HG03095 (cell line): ENCODE results near the gene TTC24.

Experiments used
- ATAC-seq: cut with Tn5 transposase; IDR thresholded peaks from one replicate; pipeline ENCODE4 v1.9.1; 2021; ENCODE audit warnings: moderate library complexity; ENCODE audit not compliant: unreplicated experiment

Gene TTC24

DNA sequence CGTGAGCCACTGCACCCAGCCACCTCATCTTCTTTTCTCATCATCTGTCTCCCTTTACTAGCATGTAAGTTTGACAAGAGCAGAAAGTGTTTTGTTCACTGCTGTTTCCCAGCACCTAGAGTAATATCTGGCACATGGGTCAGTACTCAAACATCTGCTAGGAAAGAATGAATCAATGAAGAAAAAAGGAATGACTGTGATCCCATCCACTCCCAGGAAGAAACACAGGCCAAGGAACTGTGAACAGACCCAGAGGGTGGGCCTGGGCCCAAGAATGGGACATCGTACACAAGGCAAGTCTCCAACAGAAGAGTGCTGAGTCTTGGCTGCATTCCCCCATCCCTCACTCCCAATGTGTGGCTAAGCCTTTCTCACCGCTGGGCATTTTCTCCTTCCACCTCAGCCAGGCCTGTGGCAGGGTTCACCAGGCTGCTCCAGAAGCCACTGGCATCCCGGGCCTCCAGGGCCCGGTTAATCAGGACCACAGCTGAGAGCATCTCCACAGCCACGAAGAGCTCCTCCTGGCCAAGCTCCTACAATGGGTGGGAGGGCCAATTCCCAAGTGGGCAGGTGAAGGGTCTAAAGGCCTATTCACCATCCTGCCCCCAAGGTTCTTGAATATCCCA lies 25.6 kb upstream of the TTC24 start:
- no peak for ATAC-seq

DNA sequence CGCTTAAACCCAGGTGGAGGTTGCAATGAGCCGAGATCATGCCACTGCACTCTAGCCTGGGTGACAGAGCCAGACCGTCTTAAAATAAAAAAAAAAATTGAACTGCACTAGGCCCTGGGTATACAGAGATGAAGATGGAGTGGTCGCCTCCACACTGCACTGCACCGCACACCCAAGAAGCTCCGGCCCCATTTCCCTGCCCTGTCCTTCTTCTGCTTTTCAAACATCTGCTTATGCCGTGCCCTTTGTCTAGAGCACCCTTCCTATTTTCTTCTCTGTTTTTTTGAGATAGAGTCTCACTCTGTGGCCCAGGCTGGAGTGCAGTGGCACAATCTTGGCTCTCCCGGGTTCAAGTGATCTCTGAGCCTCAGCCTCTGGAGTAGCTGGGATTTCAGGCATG lies 24.6 kb upstream of the TTC24 start:
- no peak for ATAC-seq

DNA sequence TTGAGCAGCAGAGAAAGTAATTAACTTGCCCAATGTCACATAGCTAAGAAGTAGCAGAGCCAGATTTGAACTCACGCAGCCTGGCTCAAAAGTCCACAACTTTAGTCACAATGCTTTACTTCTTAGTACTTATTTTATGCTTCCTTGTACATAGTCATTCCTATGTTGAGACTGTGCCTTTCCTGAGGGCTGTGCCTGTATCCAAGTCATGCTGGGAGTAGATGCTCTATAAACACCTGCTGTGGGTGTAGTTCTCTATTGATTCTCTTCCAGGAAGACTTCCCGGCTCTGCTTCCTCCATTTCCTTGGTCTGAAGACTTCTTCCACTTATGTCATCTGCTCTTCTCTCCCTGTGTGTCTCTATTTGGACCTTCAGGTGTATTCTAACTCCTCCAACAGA lies 23.8 kb upstream of the TTC24 start:
- no peak for ATAC-seq

DNA sequence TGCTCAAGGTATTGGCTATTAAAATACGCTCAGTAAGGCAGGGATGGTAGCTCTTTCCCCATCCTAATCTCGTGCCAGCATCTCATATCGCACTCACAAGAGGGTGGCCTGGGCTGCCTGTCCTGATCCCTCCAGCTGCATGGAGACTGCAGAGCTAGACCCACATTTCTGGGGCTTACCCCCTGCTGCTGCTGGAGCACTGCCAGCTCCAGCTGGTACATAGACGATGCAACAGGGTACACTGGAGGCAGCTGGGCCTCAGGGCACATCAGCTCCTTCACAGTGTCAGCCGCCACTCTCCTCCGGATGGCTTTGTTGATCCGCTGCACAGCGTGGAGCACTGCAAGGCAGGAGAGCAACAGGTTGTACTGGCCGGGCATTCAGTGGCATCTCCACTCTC lies 23.2 kb upstream of the TTC24 start:
- no peak for ATAC-seq

DNA sequence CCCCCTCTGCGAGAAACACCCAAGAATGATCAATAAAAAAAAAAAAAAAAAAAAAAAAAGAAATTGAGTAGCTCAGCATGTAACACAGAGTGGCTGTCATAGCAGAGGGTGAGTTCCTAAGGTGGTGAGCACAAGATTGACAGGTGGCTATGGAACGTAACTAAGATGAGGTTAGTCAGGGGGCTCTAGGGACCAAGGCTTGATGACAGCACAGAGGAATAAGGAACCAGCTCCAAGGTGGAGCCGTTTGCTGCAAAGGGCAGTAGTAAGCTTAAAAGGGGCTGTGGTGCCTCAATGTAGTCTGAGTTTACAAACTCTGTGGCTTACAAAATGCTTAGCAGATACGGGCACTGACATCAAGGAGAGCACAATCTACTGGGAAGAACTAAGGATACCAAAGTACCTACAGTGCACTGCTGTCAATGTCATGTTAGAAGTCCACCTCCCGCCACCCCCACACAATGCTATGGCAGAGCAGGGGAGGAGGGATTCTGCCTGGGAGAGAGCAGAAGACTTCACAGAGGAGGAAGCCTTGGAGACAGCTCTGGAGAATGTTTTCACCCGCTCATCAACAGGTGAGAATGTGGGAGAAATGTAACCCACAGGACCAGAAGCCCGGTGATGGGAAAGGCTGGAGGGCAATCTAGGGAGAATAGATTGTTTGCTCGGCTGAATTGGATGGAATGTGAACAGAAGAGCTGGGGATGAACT lies 20.3 kb upstream of the TTC24 start:
- ATAC-seq = no peak

DNA sequence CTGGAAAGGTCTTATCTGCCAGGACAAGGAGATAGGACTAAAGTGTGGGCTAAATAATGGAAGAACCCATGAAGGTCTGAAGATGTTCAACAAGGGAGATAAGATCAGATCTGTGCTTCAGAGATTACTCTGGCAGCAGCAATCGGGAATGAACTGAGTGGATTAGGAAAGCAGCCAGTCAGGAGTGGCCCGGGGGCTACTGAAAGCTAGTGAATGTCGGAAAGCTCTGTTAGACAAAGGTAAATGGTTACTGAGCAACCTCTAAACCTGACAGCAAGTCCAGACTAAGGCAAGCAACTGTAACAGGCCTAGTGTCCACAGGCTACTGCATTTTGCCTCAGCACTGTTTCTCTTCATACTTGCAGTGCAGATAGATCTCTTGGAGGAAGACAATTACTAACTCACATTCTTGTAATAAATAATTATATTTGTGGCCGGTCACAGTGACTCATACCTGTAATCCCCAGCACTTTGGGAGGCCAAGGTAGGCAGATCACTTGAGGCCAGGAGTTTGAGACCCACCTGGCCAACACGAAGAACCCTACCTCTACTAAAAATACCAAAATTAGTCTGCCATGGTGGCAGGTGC lies 19.6 kb upstream of the TTC24 start:
- no peak for ATAC-seq

DNA sequence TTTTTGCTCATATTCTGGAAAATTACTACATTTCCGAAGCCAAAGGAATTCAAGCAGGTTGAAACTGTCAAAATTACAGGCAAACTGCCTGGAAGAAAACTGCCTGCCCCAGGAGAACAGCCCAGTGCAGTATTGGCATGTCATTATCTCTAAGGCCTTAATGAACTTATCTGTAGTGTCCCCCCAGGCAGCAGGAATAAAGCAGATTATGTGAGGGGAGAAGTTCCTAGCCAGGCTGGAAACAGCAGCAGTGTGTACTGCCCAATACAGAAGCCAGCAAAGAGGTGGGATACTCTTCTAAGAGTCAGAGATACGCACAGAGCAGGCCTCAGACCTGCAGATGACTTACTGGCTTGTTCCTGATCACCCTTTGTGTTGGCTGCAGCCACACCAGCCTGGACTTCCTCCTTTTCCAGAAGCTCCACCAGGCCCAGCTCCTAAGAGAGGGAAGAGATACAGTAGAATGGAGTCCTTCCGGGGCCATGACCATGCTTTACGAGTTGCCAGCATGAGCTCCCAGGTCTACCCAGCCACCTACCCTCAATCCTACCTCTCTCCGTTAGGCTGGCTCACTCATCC lies 18.8 kb upstream of the TTC24 start:
- no peak for ATAC-seq

DNA sequence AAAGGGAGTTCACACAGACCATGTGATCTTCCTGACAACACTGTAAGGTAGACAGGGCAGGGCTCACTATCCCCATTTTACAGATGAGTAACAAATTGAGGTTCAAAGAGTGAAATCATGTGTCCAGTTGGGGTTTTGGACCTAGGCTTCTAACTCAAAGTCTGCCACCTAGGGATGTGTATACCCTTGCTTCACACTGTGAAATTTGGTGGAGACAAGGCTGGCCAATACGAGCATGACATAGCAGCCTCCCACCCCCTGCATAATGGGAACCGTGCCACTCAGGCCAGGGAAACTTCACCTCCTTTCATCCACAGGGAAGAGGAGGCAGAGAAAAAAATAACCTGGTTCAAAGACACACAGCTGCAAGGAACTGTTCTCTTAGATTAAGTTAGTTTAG lies 14.0 kb upstream of the TTC24 start:
- ATAC-seq = no peak

DNA sequence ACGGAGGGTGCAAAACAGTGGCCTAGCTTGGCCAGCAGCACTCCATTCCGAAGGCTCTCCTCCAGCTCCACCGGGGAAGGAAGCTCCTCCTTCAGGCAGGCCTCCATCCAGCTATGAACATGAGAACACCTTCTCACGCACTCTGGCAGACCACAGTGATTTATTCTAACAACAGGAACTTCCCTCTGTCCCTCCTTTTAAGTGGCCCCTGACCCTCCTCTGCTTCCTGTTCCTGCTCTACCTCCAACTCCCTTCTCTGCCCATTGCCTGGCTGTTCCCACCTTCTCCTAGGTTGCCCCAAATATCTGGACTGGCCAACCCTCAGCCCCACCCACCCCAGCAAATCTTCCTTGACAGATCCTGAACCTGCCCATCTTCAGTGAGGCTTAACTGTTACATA lies 13.1 kb upstream of the TTC24 start:
- ATAC-seq = no peak

DNA sequence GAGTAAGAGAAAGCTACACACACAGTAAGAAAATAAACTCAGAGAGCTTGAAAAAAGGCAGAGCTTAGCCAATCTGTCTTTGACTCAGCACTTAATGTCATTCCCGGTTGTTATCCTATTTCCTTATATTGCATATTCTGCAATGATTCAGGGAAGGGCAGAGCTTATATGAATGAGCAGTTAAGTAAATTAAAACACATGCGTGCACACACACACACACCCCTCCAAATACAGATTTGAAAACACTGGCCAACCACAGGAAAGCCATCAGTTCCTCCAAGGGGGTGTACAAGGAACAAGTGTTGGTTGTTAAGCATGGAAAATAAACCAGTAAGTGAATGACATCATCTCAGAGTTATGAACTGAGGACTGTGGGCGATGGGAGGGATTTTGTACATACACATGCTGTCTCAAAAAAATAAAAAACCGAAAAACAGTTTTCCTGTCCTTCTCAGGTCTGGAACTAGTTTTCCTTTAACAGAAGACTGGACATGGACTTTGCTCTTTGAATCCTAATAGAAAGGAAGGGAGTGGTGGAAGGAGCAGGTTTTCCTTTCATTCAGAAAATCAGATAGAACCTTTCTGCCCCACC lies 8.2 kb upstream of the TTC24 start:
- ATAC-seq = no peak

DNA sequence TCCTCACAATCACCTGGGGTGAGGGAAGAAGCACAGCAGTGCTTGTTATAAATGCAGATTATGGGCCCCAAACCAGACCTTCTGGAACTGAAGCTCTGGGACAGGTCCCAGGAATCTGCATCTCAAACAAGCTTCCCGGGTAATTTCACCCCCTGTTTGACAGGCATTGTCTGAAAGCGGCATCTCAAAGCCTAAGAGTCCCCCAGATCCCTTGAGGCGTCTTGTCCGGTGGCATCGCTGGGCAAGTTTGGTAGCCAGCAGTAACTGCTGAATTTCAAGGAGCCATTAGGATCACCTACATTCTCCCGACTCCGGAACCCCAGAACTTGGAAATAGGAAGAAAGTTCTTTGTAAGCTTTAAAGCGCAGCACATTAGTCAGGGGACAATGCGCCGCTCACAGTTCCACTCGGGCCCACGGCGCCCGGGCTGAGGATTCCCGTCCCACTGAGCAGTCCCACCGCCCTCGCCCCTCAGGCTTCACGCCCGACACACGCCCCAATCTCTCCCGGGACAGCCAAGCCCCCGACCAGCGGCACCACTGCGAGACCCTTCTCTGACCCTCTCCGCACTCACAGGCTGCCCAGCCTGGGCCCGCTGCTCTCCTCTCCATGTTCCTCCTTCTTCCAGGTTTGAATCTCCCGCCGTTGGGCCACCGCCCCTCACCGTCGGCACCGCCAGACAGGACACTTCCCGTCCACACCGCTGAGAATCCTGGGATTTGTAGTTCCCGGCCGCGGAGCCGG lies 7.4 kb upstream of the TTC24 start, which contains the start of gene IQGAP3:
Gene IQGAP3 (minus strand): TSS at position 647 of the 744 bp plus-strand sequence. CDS start 36 bp downstream, at position 611.
- no peak for ATAC-seq

DNA sequence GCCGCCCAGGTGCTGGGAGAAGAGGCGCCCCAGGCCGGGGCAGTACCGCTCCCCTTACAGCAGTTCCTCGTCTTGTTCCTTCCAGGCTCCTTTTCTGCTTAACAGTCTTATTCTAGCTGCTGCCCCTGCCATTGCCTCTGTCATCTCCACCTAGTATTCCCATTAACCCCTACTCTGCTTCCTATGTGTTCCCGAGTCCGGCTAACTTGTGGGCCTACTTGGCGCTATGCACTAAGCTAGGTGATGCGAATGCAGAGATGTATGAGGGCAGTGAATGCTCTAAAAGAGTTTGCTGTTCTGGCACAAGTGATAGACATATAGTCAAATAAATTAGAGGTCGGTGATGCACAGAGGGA lies 6.9 kb upstream of the TTC24 start:
- ATAC-seq = no peak

DNA sequence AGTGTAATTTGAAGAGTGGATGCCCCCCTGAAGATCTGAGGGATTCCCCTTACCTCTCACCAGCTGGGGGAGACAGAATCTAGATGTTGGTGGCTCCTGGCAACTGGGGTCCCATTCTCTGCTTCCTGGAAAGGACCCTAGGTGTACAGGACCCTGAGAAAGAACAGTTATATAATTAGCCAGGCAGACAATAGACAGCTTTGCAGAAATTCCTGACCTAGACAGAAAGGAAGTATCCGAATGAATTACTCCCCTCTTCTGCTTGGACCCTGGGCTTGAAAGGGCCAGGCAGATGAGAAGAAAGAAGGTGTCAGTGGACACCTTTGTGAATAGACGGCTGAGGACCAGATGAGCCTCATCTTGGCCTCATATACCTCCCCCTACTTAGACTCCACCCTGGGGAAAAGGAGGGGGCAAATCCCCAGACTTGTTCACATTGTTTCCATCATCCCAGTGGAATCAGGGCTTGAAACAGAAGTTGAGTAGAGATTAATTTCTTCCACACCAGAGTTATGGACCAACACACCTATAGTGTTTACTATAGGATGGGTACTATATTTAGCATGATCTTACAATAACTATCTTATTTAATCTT lies 5.4 kb upstream of the TTC24 start:
- ATAC-seq = no peak

DNA sequence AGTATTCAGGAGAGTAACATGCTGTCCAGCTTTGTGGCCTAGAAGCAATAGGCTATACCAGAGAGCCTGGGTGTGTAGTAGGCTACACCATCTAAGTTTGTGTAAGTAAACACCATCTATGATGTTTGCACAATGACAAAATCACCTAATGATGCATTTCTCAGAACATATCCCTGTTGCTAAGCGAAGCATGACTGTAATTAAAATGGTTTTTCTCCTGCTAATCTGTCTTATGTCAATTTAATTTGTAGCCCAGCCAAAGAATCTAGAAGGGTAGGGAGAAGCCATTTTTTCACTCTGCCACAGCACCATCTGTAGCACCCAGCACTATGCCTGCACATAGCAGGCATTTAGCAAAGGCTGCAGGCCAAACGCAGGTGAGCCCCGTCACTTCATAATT lies 2.0 kb upstream of the TTC24 start:
- ATAC-seq = no peak

DNA sequence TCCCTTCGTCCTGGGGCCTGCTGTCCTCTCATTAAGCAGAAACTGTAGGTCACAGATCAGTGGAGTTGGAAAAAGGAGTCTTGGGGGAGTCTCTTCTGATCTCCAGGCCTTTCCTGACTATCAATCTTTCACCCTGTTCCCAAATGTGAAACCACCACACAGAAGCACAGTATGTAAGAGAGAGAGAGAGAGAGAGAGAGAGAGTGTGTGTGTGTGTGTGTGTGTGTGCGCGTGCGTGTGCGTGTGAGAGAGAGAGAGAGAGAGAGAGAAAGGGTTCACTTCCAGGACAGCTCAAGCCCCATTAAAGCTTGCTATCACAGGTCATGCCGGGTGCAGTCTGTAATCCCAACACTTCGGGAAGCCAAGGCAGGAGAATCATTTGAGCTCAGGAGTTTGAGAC lies 1.5 kb upstream of the TTC24 start:
- ATAC-seq = no peak

DNA sequence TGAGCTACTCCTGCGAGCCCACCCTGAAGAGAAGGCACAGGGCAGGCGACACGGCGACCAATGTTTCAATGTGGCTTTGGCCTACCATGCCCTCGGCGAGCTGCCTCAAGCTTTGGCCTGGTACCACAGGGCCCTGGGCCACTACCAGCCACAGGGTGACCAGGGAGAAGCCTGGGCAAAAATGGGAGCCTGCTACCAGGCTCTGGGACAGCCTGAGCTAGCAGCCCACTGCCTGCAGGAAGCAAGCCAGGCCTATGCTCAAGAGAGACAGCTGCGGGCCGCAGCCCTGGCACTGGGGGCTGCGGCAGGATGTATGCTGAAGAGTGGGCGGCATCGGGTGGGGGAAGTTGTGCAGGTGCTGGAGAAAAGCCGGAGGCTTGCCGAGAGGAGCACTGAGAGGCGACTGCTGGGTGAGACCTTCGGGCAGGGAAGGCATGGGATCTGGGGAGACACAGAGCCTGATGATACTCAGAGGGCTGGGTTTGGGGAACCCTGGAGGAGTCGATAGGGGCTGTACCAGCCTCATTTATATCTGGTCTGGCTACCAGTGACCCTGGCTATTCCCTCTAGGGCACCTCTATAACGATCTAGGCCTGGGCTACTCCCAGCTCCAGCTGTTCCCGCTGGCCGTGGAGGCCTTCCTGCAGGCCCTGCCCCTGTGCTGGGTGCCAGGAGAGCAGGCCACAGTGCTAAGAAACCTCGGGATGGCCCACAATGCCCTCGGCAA lies 2.3 kb downstream of the TTC24 start:
- no peak for ATAC-seq

DNA sequence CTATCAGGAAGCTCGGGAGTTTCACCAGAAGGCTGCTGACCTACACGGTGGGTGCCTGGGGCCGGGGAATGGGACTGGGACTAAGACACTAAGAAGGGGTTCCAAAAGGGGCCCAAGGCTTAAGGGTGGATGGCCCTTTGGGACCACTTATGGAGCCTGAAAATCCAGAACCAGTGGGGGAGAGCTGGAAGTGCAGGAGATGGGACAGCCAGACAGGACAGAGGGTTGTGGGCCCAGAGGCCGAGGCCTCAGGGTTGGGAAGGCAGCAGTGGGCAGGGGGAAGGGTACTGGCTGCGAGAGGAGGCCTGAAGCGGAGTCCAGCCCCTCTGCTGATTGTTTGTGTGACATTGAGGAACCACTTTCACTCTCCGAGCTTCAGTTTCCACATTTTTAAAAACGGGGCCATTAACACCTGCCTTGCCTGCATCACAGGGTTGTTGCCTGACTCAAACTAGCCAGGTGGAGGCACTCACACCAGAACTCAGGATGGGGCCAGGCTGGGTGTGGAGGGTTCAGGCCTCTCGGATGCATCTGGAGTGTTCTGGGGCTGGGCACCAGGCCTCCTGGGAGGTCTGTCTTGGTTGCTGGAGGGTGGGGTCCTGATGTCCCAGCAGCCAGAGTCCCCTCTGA lies 3.0 kb downstream of the TTC24 start:
- ATAC-seq = no peak

DNA sequence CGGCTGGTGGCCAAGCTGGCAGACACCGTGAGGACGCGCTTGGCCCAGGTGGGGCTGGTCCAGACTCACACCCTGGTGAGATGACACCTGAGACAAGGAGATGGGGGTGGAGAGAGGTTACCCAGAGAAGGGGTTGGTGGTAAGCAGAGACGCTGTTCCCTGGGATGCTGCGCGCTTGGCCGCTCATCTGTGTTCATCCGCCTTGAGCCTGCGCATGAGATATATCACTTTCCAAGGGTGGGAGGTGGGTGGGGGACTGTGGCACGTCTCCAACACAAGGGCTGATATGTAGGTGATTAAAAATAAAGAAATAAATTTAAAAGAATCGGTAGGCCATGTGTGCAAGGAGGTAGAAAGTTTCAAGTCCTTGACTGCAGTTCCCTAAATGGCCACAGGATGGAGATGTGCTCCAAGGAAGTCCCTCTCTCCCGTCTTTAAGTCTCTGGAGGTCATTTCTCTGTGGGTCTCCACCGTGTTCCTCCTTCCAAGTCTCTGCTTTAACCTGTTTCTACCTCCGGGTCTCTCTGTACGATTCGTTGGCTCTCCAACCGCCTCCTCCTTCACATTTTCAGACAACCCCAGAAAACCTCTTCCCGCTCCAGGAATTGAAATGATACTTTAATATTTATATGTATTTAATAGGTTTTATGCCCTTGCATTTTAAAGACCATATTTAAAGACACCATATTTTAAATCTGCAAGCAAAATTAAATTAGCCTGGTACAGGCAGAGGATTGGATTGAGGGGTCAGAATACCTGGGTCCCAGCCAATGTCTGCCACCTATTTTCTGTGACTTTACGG lies 4.5 kb downstream of the TTC24 start:
- no peak for ATAC-seq

DNA sequence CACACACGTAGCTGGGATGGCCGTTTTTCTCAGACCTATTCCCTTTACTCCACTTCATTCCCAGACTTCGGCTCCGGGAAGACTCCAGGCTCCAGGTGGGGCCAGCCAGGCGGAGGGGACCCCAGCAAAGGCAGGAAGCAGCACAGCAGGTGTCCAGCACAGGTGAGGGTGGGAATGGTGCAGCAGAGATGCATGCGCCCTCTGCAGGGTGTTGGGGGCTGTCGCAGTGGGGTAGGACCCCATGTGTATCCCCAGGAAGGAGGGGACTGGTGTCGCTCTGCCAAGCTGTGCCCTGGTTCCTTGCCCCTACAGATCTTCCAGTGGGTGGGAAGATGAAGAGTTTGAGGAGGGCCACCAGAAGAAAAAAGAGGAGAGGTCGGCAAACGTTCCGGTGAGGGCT lies 5.3 kb downstream of the TTC24 start:
- no peak for ATAC-seq
